Fibroblast of skin of left quadriceps (primary cell): Measurements from ENCODE around the gene HIP1.
"Not testable (repeated sequence)": the region's sequence is repeated elsewhere in the genome, so short reads cannot be mapped to it uniquely, and the experiment has no call there.

ENCODE experiments used
- DNase-seq, 2 experiments: peaks; one replicate each; pipeline ENCODE4 v3.0.0-alpha.2; 2013; ENCODE audit warnings: low read depth in 2 of 2

The HIP1 gene

GRCh38 chr7:75616421-75617167 lies 122.1 kb downstream of the HIP1 start:
- DNase-seq = no peak

GRCh38 chr7:75614401-75614800 lies 124.3 kb downstream of the HIP1 start:
- no peak for DNase-seq

DNA sequence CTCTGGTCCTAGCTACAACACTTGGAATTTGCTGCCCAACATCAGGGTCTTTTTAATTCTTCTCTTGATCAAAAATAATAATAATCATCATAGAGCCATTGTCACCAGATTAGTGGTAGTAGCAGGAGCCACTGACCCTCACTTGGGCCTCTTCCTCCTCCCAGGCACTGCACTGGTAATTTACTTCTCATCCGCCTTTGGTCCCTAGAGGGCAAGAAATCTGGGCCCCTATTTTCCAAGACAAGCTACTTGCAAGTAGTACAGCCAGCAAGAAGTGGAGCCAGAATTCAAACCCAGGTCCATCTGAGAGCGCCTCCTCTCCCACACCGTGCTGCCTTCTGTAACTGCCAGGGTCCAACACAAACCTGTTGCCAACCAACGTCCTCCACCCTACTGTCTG lies 125.4 kb downstream of the HIP1 start:
- no peak for DNase-seq

GRCh38 chr7:75611557-75612178 lies 127.1 kb downstream of the HIP1 start:
- DNase-seq = no peak

DNA sequence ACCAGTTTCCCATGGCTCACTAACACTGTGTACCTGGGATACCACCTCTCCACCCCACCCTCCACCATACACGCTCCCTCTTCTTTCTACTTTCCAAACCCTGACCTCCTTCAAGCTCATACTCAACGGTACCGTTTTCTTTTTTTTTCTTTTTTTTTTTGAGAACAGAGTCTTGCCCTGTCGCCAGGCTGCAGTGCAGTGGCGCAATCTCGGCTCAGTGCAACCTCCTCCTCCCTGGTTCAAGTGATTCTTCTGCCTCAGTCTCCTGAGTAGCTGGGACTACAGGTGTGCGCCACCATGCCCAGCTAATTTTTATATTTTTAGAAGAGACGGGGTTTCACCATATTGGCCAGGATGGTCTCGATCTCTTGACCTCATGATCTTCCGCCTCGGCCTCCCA lies 129.3 kb downstream of the HIP1 start:
- not testable (repeated sequence) for DNase-seq

DNA sequence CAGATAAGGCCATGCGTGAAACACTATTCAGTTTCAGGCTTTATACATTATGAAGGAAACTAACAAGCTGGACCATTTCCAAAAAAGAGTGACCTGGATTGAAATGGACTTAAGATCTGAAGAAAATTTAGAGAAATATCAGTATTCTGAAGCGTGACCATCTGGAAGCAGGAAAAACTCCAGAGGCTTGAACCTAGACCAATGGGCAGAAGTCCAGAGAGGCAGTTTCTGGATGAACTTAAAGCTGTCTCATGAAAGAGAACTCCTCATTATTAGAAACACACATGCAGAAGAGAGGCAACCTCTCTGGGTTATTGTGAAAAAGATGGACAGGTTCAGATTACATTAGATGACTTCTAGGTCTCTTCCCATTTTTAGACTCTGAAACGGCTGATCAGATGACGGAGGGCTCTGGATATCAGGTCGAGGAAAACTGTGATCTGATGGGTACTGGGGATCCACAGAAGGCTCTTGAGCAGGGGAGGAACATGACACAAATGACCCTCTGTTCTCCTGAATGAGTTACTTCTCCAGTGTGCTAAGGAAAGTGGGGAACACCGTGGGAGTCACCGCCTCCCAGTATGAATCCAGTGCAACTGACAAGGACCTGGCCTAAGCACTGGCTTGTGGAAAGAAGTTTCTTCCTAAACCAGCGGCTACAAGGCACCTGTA lies 130.2 kb downstream of the HIP1 start:
- DNase-seq = no peak

DNA sequence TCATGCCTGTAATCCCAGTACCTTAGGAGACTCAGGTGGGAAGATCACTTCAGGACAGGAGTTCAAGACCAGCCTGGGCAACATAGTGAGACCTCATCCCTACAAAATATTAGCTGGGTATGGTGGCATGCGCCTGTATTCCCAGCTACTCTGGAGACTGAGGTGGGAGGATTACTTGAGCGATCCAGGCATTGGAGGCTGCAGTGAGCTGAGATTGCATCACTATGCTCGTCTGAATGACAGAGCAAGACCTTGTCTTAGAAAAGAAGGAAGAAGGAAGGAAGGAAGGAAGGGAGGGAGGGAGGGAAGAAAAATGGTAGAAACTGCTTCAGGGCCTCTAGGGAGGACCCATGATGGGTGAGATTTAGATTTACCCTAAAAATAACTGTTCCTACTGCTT lies 134.3 kb downstream of the HIP1 start:
- no peak for DNase-seq

DNA sequence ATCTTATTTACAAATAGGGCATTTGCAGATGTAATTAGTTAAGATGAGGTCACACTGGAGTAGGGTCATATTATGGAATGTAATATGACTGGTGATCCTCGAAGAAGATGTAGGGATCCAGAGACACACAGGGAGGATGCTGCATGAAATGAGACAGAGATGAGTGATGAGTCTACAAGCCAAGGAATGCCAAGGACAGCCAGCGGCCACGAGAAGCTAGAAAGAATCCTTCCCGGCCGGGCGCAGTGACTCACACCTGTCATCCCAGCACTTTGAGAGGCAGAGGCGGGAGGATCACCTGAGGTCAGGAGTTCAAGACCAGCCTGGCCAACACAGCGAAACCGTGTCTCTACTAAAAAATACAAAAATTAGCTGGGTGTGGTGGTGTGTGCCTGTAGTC lies 135.9 kb downstream of the HIP1 start:
- DNase-seq = not testable (repeated sequence)

GRCh38 chr7:75601539-75601938 lies 137.2 kb downstream of the HIP1 start:
- no peak for DNase-seq

GRCh38 chr7:75600748-75601147 lies 138.0 kb downstream of the HIP1 start:
- DNase-seq = not testable (repeated sequence)

DNA sequence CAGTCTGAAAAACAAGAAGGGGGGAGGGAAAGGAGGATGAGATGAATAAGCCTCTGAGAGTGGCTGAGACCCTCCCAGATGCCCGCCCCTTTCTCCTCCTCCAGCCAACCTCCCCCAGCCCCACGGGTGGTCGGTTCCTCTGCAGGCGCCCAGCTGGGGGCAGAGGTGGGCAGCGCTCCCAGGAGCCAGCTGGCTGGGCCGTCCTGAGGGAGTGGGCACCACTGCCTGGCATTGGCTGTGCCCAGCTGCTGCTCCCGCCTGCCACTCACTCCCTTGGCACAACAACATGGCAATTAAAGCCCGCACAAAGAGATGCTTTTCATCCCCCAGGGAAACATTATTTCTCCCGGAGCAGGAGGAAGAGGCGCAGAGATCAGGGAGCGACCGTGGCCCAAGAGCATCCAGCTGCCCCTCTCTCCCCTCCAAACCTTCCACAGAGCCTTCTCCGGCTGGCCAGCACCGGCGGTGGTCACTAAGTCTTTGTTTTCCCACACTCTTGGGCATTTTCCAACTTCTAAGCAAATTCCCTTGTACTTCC lies 139.4 kb downstream of the HIP1 start:
- no peak for DNase-seq

- DNase-seq = no peak
Measured at GRCh38 chr7:75596727-75597614, 141.8 kb downstream of the HIP1 start.

- no peak for DNase-seq
Measured at GRCh38 chr7:75595766-75596165, 143.0 kb downstream of the HIP1 start.

DNA sequence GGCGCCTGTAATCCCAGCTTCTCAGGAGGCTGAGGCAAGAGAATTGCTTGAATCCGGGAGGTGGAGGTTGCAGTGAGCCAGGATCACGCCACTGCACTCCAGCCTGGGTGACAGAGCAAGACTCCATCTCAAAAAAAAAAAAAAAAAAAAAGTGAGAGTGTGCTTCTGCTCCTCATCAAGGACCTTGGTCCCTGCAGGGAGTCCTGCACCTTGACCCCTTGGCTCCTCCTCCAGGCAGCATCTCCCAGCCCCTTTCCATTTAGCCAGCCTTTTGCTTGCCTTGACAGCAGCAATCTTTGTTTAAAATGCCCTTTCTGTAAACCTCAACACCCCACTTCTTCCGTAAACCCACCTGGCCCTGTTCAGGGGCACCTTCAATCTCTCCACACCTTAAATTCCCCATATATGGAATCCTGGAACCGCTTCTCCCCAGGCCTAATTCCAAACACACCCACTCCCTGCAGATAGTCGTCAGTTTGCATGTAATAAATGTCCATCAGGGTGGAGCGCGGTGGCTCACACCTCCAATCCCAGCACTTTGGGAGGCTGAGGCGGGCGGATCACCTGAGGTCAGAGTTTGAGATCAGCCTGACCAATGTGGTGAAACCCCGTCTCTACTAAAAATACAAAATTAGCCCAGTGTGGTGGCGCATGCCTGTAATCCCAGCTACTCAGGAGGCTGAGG lies 145.1 kb downstream of the HIP1 start:
- DNase-seq = not testable (repeated sequence)

- no peak for DNase-seq
Measured at GRCh38 chr7:75591467-75592255, 147.1 kb downstream of the HIP1 start.

- DNase-seq = no peak
Measured at GRCh38 chr7:75590373-75591005, 148.3 kb downstream of the HIP1 start.

DNA sequence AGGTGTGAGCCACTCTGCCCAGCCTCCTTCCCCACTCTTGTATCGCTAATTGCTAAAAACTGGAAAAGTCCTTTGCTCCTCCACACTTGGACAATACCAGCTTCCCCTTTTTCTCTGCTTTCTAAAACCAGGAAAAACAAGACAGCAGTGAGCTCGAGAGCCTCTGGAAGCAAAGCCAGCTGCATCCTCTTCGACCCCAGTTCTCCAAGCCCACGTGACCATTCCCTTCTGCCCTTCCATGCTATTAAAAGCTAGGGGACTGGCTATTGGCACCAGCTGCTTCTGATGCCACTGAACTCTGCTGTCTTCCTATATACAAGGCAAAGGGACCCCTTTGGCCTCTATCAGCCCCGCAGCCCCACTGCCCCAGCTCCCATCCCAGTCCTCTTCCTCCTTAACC lies 154.4 kb downstream of the HIP1 start:
- DNase-seq = no peak

GRCh38 chr7:75583255-75583654 lies 155.5 kb downstream of the HIP1 start:
- DNase-seq = no peak

DNA sequence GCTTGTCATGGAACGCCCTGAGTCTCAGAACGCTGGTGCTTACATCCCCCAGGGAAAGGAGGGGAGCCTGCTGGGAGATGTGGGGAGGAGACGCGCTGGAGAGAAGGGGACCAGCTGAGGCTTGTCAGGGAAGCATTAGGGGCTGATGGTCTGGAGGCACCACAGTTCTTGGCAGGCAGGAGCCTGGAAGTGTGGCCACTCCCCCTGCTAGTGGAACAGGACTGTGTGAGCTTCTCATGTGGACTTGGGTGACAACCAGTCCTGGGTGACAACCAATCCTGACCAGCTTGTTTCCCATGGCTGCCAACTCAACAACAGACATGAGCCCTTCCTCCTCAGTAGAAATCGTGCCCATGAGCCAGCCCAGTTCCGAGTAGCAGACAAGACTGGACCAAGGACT lies 158.8 kb downstream of the HIP1 start:
- DNase-seq = no peak

- no peak for DNase-seq
Measured at GRCh38 chr7:75578081-75578480, 160.7 kb downstream of the HIP1 start.
